ENCODE data around the gene ATXN1. TPM values are rescaled to one million over a fixed set of nuclear protein-coding genes. Genes with fewer than 3 reads are reported as not detected.

ATXN1 gene
- total and polyA plus RNA-seq, 2 of the 13 experiments (the other 11 are each of a cell fraction or from before 2014, with no cell fraction given), result 20.7 to 39.5 TPM

DNA sequence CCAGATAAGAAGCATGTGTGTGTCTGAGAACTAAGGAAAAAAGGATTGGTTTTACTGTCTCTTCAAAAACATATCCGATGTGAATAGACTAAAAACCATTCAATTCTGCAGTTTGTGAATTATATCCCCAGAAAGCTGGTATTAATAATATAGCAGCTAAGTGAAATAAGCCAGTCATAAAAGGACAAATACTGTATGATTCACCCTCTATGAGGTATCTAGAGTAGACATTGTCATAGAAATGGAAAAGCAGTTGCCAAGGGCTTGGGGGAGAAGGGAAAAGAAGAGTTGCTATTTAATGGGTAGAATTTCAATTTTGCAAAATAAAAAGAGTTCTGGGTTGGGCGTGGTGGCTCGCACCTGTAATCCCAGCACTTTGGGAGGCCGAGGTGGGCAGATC is 137.5 kb downstream of the ATXN1 start:
- Histone ChIP-seq H3K27me3 (ENCODE audit: control insufficient read depth in 1 of 2, insufficient read depth in 2 of 2, low read length in 2 of 2) (no peaks in the 10 kb centered on the region), H3K9ac (ENCODE audit: insufficient read depth, low read depth, low read length) (no peak overlapping the region), H3K4me2 (ENCODE audit: low read depth, low read length) (no peak overlapping the region), H3K4me3 (replicated peaks in 1 of 3; ENCODE audit: insufficient read depth in 1 of 3, low read depth in 2 of 3, low read length in 3 of 3) (no peak overlapping the region), H3K4me1 (ENCODE audit: insufficient read depth, low read length) (peaks cover 10% of the 10 kb centered on the region; the same call in 1 of the 2 replicates), H4K20me1 (ENCODE audit: insufficient read depth, low read length) (no peaks in the 10 kb centered on the region), H3K27ac (ENCODE audit: extremely low read length, insufficient read depth, low read length) (no peak overlapping the region), H2AFZ (ENCODE audit: low read length) (no peak overlapping the region), H3K9me3 (ENCODE audit: low read length) (no peaks in the 10 kb centered on the region), H3K36me3 (replicated peaks in 1 of 2; ENCODE audit: control insufficient read depth in 1 of 2, insufficient read depth in 2 of 2, low read length in 2 of 2) (peaks cover 1 to 4% of the 10 kb centered on the region in 2 experiments; a peak in 2 of 5 replicates), H3K79me2 (ENCODE audit: insufficient read depth, low read length) (no peaks in the 10 kb centered on the region)
- ChIA-PET CTCF (ENCODE audit: low intra/inter-chr PET ratio, low total read pairs) (no interaction called here), POLR2A (no interaction called here)
- TF ChIP-seq, protein P1, sequence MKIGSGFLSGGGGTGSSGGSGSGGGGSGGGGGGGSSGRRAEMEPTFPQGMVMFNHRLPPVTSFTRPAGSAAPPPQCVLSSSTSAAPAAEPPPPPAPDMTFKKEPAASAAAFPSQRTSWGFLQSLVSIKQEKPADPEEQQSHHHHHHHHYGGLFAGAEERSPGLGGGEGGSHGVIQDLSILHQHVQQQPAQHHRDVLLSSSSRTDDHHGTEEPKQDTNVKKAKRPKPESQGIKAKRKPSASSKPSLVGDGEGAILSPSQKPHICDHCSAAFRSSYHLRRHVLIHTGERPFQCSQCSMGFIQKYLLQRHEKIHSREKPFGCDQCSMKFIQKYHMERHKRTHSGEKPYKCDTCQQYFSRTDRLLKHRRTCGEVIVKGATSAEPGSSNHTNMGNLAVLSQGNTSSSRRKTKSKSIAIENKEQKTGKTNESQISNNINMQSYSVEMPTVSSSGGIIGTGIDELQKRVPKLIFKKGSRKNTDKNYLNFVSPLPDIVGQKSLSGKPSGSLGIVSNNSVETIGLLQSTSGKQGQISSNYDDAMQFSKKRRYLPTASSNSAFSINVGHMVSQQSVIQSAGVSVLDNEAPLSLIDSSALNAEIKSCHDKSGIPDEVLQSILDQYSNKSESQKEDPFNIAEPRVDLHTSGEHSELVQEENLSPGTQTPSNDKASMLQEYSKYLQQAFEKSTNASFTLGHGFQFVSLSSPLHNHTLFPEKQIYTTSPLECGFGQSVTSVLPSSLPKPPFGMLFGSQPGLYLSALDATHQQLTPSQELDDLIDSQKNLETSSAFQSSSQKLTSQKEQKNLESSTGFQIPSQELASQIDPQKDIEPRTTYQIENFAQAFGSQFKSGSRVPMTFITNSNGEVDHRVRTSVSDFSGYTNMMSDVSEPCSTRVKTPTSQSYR (CRISPR knock-in tag; IDR thresholded peaks at IDR 0.05; ENCODE audit: borderline replicate concordance), result no peak
- TF ChIP-seq MTF2 (CRISPR knock-in tag; IDR thresholded peaks at IDR 0.05; ENCODE audit: borderline replicate concordance), result no peak
- TF ChIP-seq FOSL2 (CRISPR knock-in tag; IDR thresholded peaks at IDR 0.05), result no peak
- TF ChIP-seq, protein P2, sequence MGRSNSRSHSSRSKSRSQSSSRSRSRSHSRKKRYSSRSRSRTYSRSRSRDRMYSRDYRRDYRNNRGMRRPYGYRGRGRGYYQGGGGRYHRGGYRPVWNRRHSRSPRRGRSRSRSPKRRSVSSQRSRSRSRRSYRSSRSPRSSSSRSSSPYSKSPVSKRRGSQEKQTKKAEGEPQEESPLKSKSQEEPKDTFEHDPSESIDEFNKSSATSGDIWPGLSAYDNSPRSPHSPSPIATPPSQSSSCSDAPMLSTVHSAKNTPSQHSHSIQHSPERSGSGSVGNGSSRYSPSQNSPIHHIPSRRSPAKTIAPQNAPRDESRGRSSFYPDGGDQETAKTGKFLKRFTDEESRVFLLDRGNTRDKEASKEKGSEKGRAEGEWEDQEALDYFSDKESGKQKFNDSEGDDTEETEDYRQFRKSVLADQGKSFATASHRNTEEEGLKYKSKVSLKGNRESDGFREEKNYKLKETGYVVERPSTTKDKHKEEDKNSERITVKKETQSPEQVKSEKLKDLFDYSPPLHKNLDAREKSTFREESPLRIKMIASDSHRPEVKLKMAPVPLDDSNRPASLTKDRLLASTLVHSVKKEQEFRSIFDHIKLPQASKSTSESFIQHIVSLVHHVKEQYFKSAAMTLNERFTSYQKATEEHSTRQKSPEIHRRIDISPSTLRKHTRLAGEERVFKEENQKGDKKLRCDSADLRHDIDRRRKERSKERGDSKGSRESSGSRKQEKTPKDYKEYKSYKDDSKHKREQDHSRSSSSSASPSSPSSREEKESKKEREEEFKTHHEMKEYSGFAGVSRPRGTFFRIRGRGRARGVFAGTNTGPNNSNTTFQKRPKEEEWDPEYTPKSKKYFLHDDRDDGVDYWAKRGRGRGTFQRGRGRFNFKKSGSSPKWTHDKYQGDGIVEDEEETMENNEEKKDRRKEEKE (IDR thresholded peaks at IDR 0.05), result no peak
- TF ChIP-seq KMT2A (CRISPR knock-in tag; IDR thresholded peaks at IDR 0.05), result no peak
- TF ChIP-seq, protein P3, sequence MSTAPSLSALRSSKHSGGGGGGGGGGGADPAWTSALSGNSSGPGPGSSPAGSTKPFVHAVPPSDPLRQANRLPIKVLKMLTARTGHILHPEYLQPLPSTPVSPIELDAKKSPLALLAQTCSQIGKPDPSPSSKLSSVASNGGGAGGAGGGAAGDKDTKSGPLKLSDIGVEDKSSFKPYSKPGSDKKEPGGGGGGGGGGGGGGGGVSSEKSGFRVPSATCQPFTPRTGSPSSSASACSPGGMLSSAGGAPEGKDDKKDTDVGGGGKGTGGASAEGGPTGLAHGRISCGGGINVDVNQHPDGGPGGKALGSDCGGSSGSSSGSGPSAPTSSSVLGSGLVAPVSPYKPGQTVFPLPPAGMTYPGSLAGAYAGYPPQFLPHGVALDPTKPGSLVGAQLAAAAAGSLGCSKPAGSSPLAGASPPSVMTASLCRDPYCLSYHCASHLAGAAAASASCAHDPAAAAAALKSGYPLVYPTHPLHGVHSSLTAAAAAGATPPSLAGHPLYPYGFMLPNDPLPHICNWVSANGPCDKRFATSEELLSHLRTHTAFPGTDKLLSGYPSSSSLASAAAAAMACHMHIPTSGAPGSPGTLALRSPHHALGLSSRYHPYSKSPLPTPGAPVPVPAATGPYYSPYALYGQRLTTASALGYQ (CRISPR knock-in tag; IDR thresholded peaks at IDR 0.05), result no peak
- no peak for TF ChIP-seq ZNF335 (CRISPR knock-in tag; IDR thresholded peaks at IDR 0.05)
- TF ChIP-seq BORCS8-MEF2B (CRISPR knock-in tag; IDR thresholded peaks at IDR 0.05), result no peak
- no peak for TF ChIP-seq ZFP1 (CRISPR knock-in tag; IDR thresholded peaks at IDR 0.05)
- no peak for TF ChIP-seq CC2D1A (CRISPR knock-in tag; IDR thresholded peaks at IDR 0.05)
- no peak for TF ChIP-seq ZNF33B (CRISPR knock-in tag; IDR thresholded peaks at IDR 0.05)
- TF ChIP-seq IKZF1 (IDR thresholded peaks at IDR 0.05), result no peak
- TF ChIP-seq, protein P4, sequence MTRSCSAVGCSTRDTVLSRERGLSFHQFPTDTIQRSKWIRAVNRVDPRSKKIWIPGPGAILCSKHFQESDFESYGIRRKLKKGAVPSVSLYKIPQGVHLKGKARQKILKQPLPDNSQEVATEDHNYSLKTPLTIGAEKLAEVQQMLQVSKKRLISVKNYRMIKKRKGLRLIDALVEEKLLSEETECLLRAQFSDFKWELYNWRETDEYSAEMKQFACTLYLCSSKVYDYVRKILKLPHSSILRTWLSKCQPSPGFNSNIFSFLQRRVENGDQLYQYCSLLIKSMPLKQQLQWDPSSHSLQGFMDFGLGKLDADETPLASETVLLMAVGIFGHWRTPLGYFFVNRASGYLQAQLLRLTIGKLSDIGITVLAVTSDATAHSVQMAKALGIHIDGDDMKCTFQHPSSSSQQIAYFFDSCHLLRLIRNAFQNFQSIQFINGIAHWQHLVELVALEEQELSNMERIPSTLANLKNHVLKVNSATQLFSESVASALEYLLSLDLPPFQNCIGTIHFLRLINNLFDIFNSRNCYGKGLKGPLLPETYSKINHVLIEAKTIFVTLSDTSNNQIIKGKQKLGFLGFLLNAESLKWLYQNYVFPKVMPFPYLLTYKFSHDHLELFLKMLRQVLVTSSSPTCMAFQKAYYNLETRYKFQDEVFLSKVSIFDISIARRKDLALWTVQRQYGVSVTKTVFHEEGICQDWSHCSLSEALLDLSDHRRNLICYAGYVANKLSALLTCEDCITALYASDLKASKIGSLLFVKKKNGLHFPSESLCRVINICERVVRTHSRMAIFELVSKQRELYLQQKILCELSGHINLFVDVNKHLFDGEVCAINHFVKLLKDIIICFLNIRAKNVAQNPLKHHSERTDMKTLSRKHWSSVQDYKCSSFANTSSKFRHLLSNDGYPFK (CRISPR knock-in tag; IDR thresholded peaks at IDR 0.05; ENCODE audit: borderline replicate concordance), result no peak
- TF ChIP-seq, protein P5, sequence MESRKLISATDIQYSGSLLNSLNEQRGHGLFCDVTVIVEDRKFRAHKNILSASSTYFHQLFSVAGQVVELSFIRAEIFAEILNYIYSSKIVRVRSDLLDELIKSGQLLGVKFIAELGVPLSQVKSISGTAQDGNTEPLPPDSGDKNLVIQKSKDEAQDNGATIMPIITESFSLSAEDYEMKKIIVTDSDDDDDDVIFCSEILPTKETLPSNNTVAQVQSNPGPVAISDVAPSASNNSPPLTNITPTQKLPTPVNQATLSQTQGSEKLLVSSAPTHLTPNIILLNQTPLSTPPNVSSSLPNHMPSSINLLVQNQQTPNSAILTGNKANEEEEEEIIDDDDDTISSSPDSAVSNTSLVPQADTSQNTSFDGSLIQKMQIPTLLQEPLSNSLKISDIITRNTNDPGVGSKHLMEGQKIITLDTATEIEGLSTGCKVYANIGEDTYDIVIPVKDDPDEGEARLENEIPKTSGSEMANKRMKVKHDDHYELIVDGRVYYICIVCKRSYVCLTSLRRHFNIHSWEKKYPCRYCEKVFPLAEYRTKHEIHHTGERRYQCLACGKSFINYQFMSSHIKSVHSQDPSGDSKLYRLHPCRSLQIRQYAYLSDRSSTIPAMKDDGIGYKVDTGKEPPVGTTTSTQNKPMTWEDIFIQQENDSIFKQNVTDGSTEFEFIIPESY (CRISPR knock-in tag; IDR thresholded peaks at IDR 0.05), result no peak
- ATAC-seq, result no peak
- BruUV-seq (replicated peaks), result no TSS peak
- intact Hi-C loops (cut with micrococcal nuclease; ENCODE audit: unreplicated experiment), result no loop called here
- no peak for FAIRE-seq
- in situ Hi-C loops (cut with HindIII; ENCODE audit: extremely low pct_ligation_motif_present, low pct_unique_long_range_greater_than_20kb), result no loop called here
- 94% methylated on average over 4 of the region's 4 CpGs for WGBS (ENCODE audit: low lambda C conversion rate)
- DNase-seq (ENCODE audit: low spot score), result no peak
